Heart left ventricle (tissue), 16 donors: ENCODE measurements around the gene THBS4. TPM values are rescaled to one million over a fixed set of nuclear protein-coding genes. Genes with fewer than 3 reads are reported as not detected.

Experiments
- ATAC-seq, 4 donors: fragments of 200-7000 bp; cut with Tn5 transposase; one replicate each; pipeline ENCODE4 v1.9.1; 2020 to 2022; ENCODE audit warnings: moderate library complexity in 4 of 4, mild to moderate bottlenecking in 3 of 4, moderate number of reproducible peaks in 1 of 4
- DNase-seq, 5 donors: peaks; one replicate each; pipeline ENCODE4 v3.0.0-alpha.2; 2020
- H3K27ac ChIP-seq, 12 donors: fragments of 200-600 bp; sonication (generic) in 4 of 12; one replicate each; pipeline versions ENCODE4 v1.5.0 to v1.8.0; 2016 to 2022; ENCODE audit warnings: mild to moderate bottlenecking in 2 of 12
- H3K27me3 ChIP-seq, 9 donors: fragments of 200-600 bp; sonication (generic) in 2 of 9; one replicate each; pipeline versions ENCODE4 v1.5.1 to v1.8.0; 2016 to 2022; ENCODE audit warnings: mild to moderate bottlenecking in 3 of 9
- H3K36me3 ChIP-seq, 9 donors: fragments of 200-600 bp; sonication (generic) in 2 of 9; one replicate each; pipeline versions ENCODE4 v1.5.0 to v1.8.0; 2018 to 2022; ENCODE audit warnings: mild to moderate bottlenecking in 2 of 9
- H3K4me1 ChIP-seq, 12 donors: fragments of 200-600 bp; sonication (generic) in 4 of 12; one replicate each; pipeline versions ENCODE4 v1.5.0 to v1.8.0; 2016 to 2022; ENCODE audit warnings: mild to moderate bottlenecking in 3 of 12
- H3K4me3 ChIP-seq, 12 donors: fragments of 200-600 bp; sonication (generic) in 4 of 12; one replicate each; pipeline versions ENCODE4 v1.5.0 to v1.8.0; 2017 to 2022; ENCODE audit warnings: mild to moderate bottlenecking in 9 of 12, moderate library complexity in 4 of 12
- H3K9me3 ChIP-seq, 12 donors: fragments of 200-600 bp; sonication (generic) in 4 of 12; one replicate each; pipeline versions ENCODE4 v1.5.0 to v1.8.0; 2016 to 2022; ENCODE audit warnings: mild to moderate bottlenecking in 1 of 12
- POLR2A ChIP-seq, 2 donors: fragments of 450-650 bp; IDR thresholded peaks; one replicate each; pipeline ENCODE4 v1.6.1; 2017; ENCODE audit warnings: antibody characterized with exemption in 2 of 2, mild to moderate bottlenecking in 2 of 2, moderate library complexity in 2 of 2
- WGBS, 4 donors: extraction: QIAGEN DNeasy Blood & Tissue Kit in 2 of 4; methylation state at CpG; one replicate each; pipeline versions ENCODE4 v1.1.5 to v1.1.7; 2013 to 2018; 5-methylcytosine and 5-hydroxymethylcytosine counted together
- intact Hi-C, 10 donors: fragments of 100-400 bp; cut with DNase I; formaldehyde crosslinking; loops; one replicate each; pipeline versions ENCODE4 v1.11.1 to v1.14.2; 2022
- polyA plus RNA-seq, 2 donors: library from polyadenylated mRNA; stranded (reverse); fragments of 200-250 nt; gene quantifications; one replicate each; pipeline ENCODE4 v1.2.3, GENCODE V29; 2013
- total RNA-seq, 9 donors: library from RNA; depleted of rRNA in 2 of 9; stranded (reverse); fragments of >200 nt in 2 of 9; fragmentation: NEBNext Ultra II Directional in 3 of 9; extraction: Animal tissue kit (Norgen Biotek cat#: 25700) in 3 of 9; gene quantifications; one replicate each; pipeline versions ENCODE4 v1.1.0 to v1.2.4, GENCODE V29; 2016 to 2023
- TF ChIP-seq, protein P1 (sequence below), 12 donors: fragments of 200-600 bp; sonication (generic) in 4 of 12; IDR thresholded peaks; one replicate each; pipeline versions ENCODE4 v1.5.0 to v1.8.0; 2018 to 2022; ENCODE audit warnings: antibody characterized with exemption in 12 of 12, mild to moderate bottlenecking in 5 of 12
- donor health status: ischemic (EF 13 %, LVEDD 7.1; RV severe dilation, severe dysfunction).
- donor health status: healthy with polysubstance abuse.
- donor health status: DM: no; HTN: yes; CAD: no.
- donor health status: DM: no; HTN: no; CAD: no.
- donor health status: ischemic (EF 25% LVEDD 6.9; RV normal size, moderate dysfunction).
- donor health status: ischemic (EF 25% LVEDD 5.7; RV mildly dilated, moderate dysfunction).
- donor health status: healthy.
- donor health status: DM: yes; HTN: yes; CAD: no.
- donor health status: ischemic (EF 35%, LVEDD 5.7; RV mildly dilated, moderate dysfunction).
- donor health status: nonischemic (EF 11% LVEDD 7.7; RV severe dilation, severe dysfunction).
- donor health status: DM: yes; HTN: yes; CAD: no.
- donor health status: PGD.
- donor health status: ischemic (EF 29% LVEDD 5.4; RV normal size, mild dysfunction).
- donor health status: nonischemic (EF 23%, LVEDD 6.1; RV moderate dilation, normal function).

THBS4 gene
- total and polyA plus RNA-seq, 11 donors = 38.6 to 266 (median 73.9) TPM

DNA sequence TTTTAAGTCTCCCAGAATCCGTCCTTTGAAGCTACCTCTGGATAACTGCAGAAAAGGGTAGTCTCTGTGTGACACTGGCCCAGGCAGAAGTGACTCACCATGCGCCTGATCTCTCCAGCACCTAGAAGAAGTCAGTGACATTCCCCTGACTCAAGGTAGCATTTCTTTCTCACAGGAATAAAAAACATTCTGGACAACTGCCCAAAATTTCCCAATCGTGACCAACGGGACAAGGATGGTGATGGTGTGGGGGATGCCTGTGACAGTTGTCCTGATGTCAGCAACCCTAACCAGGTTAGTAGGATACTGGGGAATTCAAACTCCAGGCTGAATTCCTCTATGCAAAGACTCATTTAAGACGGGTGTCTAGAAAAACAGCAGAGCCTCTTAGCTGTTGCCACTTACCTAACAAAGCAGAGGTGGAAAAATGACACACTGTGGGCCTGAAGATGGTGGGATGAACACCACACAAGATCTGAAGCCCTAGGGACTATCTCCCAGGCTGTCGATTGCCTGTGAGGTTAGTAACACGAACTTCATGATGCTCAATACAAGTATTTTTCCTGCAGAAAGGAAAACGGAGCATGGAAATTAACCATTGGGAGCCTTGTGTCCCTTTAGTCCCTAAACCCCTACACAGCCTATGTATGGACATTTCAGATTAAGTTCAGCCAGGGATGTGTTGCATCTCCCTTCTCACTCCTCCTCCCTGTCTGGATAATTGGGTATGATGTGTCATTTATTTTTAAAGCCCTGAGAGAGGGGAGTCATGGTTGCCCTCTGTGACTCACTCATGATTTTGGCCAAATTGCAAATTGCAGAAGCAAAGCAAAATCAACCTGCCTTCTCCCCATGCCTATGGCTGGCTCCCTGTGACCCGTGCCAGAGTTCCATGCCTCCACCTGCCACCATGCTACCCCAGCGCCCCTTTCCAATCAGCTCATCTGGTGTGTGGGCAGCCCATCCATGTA lies 37.2 kb downstream of the THBS4 start:
- no peaks in the 10 kb centered on the region for H3K27me3 ChIP-seq
- WGBS, 4 donors = 87 to 94% (median 90%) methylated on average over 10 of the region's 10 CpGs
- H3K36me3 ChIP-seq = peaks cover 0 to 73% (median 6%) of the 10 kb centered on the region in 9 donors
- ATAC-seq (no peak), DNase-seq (no peak)
- no peak overlapping the region for H3K4me3 ChIP-seq
- H3K27ac ChIP-seq = no peak overlapping the region
- H3K9me3 ChIP-seq = no peaks in the 10 kb centered on the region
- TF ChIP-seq, protein P1, sequence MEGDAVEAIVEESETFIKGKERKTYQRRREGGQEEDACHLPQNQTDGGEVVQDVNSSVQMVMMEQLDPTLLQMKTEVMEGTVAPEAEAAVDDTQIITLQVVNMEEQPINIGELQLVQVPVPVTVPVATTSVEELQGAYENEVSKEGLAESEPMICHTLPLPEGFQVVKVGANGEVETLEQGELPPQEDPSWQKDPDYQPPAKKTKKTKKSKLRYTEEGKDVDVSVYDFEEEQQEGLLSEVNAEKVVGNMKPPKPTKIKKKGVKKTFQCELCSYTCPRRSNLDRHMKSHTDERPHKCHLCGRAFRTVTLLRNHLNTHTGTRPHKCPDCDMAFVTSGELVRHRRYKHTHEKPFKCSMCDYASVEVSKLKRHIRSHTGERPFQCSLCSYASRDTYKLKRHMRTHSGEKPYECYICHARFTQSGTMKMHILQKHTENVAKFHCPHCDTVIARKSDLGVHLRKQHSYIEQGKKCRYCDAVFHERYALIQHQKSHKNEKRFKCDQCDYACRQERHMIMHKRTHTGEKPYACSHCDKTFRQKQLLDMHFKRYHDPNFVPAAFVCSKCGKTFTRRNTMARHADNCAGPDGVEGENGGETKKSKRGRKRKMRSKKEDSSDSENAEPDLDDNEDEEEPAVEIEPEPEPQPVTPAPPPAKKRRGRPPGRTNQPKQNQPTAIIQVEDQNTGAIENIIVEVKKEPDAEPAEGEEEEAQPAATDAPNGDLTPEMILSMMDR (IDR thresholded peaks at IDR 0.05) = no peak
- TF ChIP-seq POLR2A (IDR thresholded peaks at IDR 0.05) = no peak
- peaks cover 0 to 27% (median 15%) of the 10 kb centered on the region in 12 donors for H3K4me1 ChIP-seq
- intact Hi-C loops = loop anchor here in 2 of 10 donors (10.0 kb wide), 2 partner anchors 108 to 838 kb away; partner anchors contain the start of gene JMY (in 1 of the 2)

DNA sequence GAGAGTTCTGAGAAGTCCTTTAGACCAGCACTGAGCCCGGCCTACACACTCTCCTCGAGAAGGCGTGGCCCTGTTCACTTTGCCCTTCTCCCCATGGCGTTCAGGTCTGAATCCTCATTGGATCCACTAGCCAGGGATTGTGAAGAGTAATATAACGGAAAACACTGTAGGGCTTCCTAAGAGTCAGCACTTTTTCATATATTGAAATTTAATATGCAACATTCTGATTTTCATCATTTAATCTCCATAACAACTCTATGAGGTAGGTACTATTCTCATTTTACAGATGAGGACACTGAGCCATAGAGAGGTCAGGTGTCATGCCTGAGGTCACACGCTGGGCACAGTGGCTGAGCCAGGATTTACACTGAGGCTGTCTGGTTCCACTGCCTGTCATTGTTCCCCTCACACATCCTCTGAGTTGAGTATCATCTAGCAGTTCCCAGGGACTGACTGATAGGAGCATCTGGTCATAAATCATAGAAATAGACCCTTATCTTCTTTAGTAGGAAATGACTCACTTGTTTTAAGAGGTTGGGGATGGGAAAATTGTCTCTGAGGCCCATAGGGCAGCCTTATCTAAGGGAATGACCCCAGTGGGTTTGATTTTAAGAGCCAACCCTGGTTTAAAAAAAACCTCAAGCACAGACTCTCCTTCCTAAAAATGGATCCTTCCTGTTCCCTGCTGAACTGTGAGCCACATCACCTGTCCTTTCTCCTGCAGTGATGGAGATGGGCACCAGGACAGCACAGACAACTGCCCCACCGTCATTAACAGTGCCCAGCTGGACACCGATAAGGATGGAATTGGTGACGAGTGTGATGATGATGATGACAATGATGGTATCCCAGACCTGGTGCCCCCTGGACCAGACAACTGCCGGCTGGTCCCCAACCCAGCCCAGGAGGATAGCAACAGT lies 41.2 kb downstream of the THBS4 start:
- H3K4me1 ChIP-seq = peaks cover 0 to 22% (median 0%) of the 10 kb centered on the region in 12 donors
- intact Hi-C loops = loop anchor here in 2 of 10 donors (10.0 kb wide), 2 partner anchors 112 to 842 kb away; partner anchors contain the start of gene JMY (in 1 of the 2)
- H3K4me3 ChIP-seq = no peak overlapping the region
- no peak for TF ChIP-seq POLR2A (IDR thresholded peaks at IDR 0.05)
- TF ChIP-seq, protein P1 (IDR thresholded peaks at IDR 0.05) = no peak
- peaks cover 0 to 70% (median 5%) of the 10 kb centered on the region in 9 donors for H3K36me3 ChIP-seq
- H3K27ac ChIP-seq = peak overlapping the region in 5 of 12 donors; percentile 13 to 38 (median 16)
- ATAC-seq = peak in 3 of 4 donors; percentile 56 to 61 (median 59)
- WGBS, 4 donors = 68 to 77% (median 74%) methylated on average over 10 of the region's 10 CpGs
- no peak for DNase-seq
- no peaks in the 10 kb centered on the region for H3K9me3 ChIP-seq
- no peaks in the 10 kb centered on the region for H3K27me3 ChIP-seq

DNA sequence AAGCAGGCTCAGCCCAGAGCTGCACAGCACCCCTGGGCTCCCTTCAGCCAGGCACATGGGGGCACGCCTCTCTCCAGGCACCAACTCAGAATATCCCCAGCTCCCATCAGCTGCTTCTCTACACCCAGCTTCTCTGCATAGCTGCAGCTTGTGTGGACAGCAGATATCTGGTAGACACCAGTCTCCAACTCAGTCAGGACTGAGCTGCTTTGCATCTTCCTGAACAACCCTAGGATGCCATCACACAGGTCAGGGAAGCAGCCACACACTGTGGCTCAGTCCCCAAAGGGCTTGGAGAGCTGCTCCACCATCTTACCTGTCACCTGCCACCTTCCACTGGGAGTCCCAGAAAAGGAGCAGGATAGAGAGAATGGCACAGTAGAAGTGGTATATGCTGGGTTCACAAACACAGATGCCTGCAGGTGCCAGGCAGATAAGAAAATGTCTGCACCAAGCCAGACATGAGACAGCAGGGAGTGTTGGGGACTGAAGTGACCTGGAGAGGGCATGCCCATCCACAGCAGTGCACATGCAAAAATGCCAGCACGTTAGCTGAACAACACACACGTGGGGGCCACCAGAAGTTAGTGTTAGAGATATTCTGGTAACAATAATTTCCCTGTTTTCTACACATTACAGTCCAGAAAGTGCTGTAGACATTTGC lies 42.0 kb downstream of the THBS4 start:
- ATAC-seq = peak in 3 of 4 donors; percentile 39 to 44 (median 42)
- Histone ChIP-seq H3K9me3 (no peaks in the 10 kb centered on the region), H3K27ac (peak overlapping the region in 2 of 12 donors; percentile 13 to 34), H3K36me3 (peaks cover 0 to 68% (median 5%) of the 10 kb centered on the region in 9 donors), H3K27me3 (no peaks in the 10 kb centered on the region), H3K4me3 (no peak overlapping the region), H3K4me1 (peaks cover 0 to 22% (median 1%) of the 10 kb centered on the region in 12 donors)
- intact Hi-C loops = loop anchor here in 2 of 10 donors (10.0 kb wide), 2 partner anchors 112 to 842 kb away; partner anchors contain the start of gene JMY (in 1 of the 2)
- WGBS, 4 donors = 58 to 76% (median 64%) methylated on average over 2 to 3 of the region's 3 CpGs
- TF ChIP-seq POLR2A (IDR thresholded peaks at IDR 0.05) = no peak
- TF ChIP-seq, protein P1 (IDR thresholded peaks at IDR 0.05) = no peak
- no peak for DNase-seq
